A549 (cell line): Measurements from ENCODE around the gene OR2V1.

ENCODE experiments used
- CBX8 ChIP-seq: fragments of 200-600 bp; sonication (generic); IDR thresholded peaks from 2 replicates; pipeline ENCODE4 v1.6.1; 2016
- CHD2 ChIP-seq: fragments of 150-350 bp; IDR thresholded peaks from 2 replicates; pipeline ENCODE4 v1.6.1; 2014; ENCODE audit warnings: low read length; ENCODE audit not compliant: partially characterized antibody
- CTCF ChIP-seq: fragments of >200 bp; sonication (Bioruptor Twin); formaldehyde crosslinking; IDR thresholded peaks from 3 replicates; pipeline ENCODE4 v1.5.1; 2016
- EHF ChIP-seq: fragments of 250-450 bp; sonication (Bioruptor Pico); IDR thresholded peaks from 2 replicates; pipeline ENCODE4 v1.5.0; 2020; ENCODE audit warnings: mild to moderate bottlenecking
- EP300 ChIP-seq, 2 experiments: fragments of >200 bp; sonication (Bioruptor Twin); formaldehyde crosslinking; IDR thresholded peaks; 2 replicates in 1 of 2; 3 replicates in 1 of 2; pipeline ENCODE4 v1.6.1; 2016 to 2017
- JUN ChIP-seq, 2 experiments: fragments of >200 bp; sonication (Bioruptor Twin); formaldehyde crosslinking; IDR thresholded peaks; 2 replicates in 1 of 2; 3 replicates in 1 of 2; pipeline ENCODE4 v1.6.1; 2016 to 2017
- MAX ChIP-seq: IDR thresholded peaks from 2 replicates; pipeline ENCODE4 v1.6.1; 2012
- MYC ChIP-seq: IDR thresholded peaks from 2 replicates; pipeline ENCODE4 v1.6.1; 2012; ENCODE audit warnings: mild to moderate bottlenecking, inconsistent platforms, low read length, improper control_type of control experiment, borderline replicate concordance
- NFE2L2 ChIP-seq: fragments of 150-350 bp; conservative IDR thresholded peaks from 2 replicates; pipeline ENCODE4 v1.6.1; 2014; ENCODE audit warnings: low read length
- NR3C1 ChIP-seq: fragments of >200 bp; sonication (Bioruptor Twin); formaldehyde crosslinking; IDR thresholded peaks from 3 replicates; pipeline ENCODE4 v1.6.1; 2017
- POLR2A ChIP-seq: IDR thresholded peaks from 2 replicates; pipeline ENCODE4 v1.6.1; 2012; ENCODE audit warnings: mild to moderate bottlenecking, low read length
- RAD21 ChIP-seq, 2 experiments: fragments of >200 bp in 1 of 2; sonication (Bioruptor Twin) in 1 of 2; formaldehyde crosslinking in 1 of 2; IDR thresholded peaks in 1 of 2; conservative IDR thresholded peaks in 1 of 2; 2 replicates in 1 of 2; 3 replicates in 1 of 2; pipeline ENCODE4 v1.6.1; 2012 to 2018; ENCODE audit warnings: inconsistent platforms in 1 of 2
- RCOR1 ChIP-seq: fragments of 150-350 bp; IDR thresholded peaks from 2 replicates; pipeline ENCODE4 v1.6.1; 2014; ENCODE audit warnings: antibody characterized with exemption, low read length, low read depth
- USF2 ChIP-seq: fragments of 450-650 bp; IDR thresholded peaks from 2 replicates; pipeline ENCODE4 v1.6.1; 2014; ENCODE audit warnings: antibody characterized with exemption

GRCh38 chr5:181149806-181150733, 19.1 kb upstream of the OR2V1 start:
- TF ChIP-seq CTCF (no peak), RAD21 (conservative IDR thresholded peaks at IDR 0.05 in 1 of 2, IDR thresholded peaks at IDR 0.05 in 1 of 2) (no peak), MAX (no peak), JUN (IDR thresholded peaks at IDR 0.05) (no peak), USF2 (no peak), POLR2A (no peak), CBX8 (no peak), CHD2 (no peak), RCOR1 (no peak), EP300 (IDR thresholded peaks at IDR 0.05) (no peak), MYC (no peak), NR3C1 (no peak), EHF (CRISPR knock-in tag) (no peak), NFE2L2 (no peak)
